ENCODE data around the gene CCL21. TPM values are rescaled to one million over a fixed set of nuclear protein-coding genes. Genes with fewer than 3 reads are reported as not detected.

CCL21 gene
- total RNA-seq, 4 donors from 2014 or later = 30.0 to 59.2 (median 57.5) TPM

GRCh38 chr9:34686231-34686630, 23.7 kb downstream of the CCL21 start:
- ATAC-seq (ENCODE audit: low FRiP score) (no peak), DNase-seq (ENCODE audit: low spot score) (no peak)
- no peak for TF ChIP-seq CTCF (IDR thresholded peaks at IDR 0.05)

DNA sequence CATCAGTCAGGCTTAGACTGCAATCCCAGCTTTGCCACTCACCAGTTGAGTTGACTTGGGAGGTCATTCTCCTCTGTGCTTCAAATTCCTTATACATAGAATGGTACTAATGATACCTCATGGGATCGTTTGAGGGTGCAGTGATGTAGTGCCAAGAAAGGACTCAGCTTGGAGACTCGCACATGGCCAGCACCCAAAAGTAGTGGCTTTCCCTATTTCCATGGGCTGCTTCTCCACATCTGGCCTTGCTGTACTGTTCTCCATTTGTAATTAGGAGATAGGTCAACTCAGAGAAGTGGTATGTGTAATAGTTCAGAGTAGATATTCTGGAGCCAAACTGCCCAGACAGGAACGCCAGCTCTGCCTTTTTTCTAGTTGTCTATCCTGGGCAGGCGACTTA, 24.3 kb downstream of the CCL21 start:
- no peak for DNase-seq (ENCODE audit: low spot score)
- TF ChIP-seq CTCF (IDR thresholded peaks at IDR 0.05) = no peak
- no peak for ATAC-seq (ENCODE audit: low FRiP score)

DNA sequence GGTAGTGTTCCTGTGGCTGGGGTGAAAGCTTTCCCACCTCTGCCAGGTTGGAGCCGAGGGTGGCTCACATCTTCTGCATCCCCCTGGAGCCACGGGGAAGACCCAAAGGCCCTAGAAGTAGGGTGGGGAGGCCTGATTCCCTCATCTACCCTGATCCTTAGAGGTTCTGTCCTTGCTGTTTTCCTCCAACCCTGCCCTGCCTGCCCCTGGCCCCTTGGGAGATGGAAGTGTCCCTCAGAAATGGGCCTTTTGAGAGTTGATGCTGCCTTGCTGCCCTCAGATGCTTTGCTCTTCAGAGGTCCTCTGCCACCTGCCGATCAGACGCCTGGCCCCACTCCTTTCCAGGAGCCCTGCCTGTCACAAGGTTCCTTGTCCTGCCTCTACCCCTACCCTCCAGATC, 25.1 kb downstream of the CCL21 start:
- no peak for ATAC-seq (ENCODE audit: low FRiP score)
- TF ChIP-seq CTCF (IDR thresholded peaks at IDR 0.05) = no peak
- no peak for DNase-seq (ENCODE audit: low spot score)

DNA sequence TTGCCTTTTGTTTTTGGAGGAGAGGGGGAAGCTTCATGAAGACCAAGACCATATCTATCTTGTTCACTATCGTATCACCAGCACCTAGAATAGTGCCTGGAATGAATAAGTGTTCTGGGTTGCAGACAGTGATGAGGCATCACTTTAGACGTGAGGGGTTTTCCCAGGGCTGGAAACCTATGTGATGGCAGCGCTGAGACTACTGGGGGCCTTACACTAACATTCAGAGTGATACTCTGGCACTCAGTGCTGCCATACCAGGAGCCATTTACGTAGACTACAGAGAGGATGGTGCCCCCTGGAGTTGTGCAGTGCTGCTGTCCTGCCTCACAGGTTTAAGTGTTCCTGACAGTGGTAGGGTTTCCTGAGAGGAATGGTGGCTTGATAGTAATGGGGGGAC, 25.8 kb downstream of the CCL21 start:
- TF ChIP-seq CTCF (IDR thresholded peaks at IDR 0.05) = no peak
- DNase-seq (ENCODE audit: low spot score) (no peak), ATAC-seq (ENCODE audit: low FRiP score) (no peak)

DNA sequence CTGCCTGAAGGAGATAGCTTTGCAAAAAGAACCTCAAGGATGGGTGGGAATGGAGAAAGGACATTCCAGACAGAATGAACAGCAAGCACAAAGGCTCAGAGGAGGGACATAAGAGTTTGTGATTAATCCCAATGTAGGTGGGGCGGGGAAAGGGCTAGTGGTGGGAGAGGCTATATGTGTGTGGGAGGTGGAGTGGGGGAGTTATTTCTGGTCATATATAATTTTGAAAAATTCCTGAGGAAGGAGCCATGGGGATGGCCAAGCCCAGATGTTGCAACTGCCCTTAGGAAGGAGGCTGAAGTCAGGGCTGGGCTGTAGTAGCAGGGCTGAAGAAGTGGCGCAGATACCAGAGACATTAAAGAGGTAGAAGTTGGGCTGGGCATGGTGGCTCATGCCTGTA, 34.1 kb downstream of the CCL21 start:
- DNase-seq (ENCODE audit: low spot score) (no peak), ATAC-seq (ENCODE audit: low FRiP score) (peak; percentile 63)
- TF ChIP-seq CTCF (IDR thresholded peaks at IDR 0.05) = no peak

GRCh38 chr9:34675048-34675714, 34.8 kb downstream of the CCL21 start:
- peak; percentile 50 for ATAC-seq (ENCODE audit: low FRiP score)
- no peak for TF ChIP-seq CTCF (IDR thresholded peaks at IDR 0.05)
- DNase-seq (ENCODE audit: low spot score) = no peak

- TF ChIP-seq CTCF (IDR thresholded peaks at IDR 0.05) = no peak
- DNase-seq (ENCODE audit: low spot score) = no peak
- ATAC-seq (ENCODE audit: low FRiP score) = no peak
Observed at GRCh38 chr9:34674440-34674839, 35.5 kb downstream of the CCL21 start.

Measured in omental fat pad (tissue), 4 donors.